Neural crest cell (in vitro differentiated cells): ENCODE measurements around the gene SETD2. TPM values are rescaled to one million over a fixed set of nuclear protein-coding genes. Genes with fewer than 3 reads are reported as not detected.

Experiments
- DNase-seq: peaks from one replicate; pipeline ENCODE4 v3.0.0; 2021; ENCODE audit warnings: low read depth, mixed read lengths, low spot score
- H3K27ac Mint-ChIP-seq: one replicate; pipeline ENCODE4 v1.8.0; 2021; ENCODE audit warnings: mild to moderate bottlenecking, mixed read lengths; ENCODE audit not compliant: unreplicated experiment
- H3K27me3 Mint-ChIP-seq: 2 replicates; pipeline ENCODE4 v1.8.0; 2021; ENCODE audit warnings: low read depth, mild to moderate bottlenecking, mixed read lengths
- H3K36me3 Mint-ChIP-seq: 2 replicates; pipeline ENCODE4 v1.8.0; 2021; ENCODE audit warnings: low read depth, mild to moderate bottlenecking, mixed read lengths
- H3K4me1 Mint-ChIP-seq: 2 replicates; pipeline ENCODE4 v1.8.0; 2021; ENCODE audit warnings: mixed read lengths
- H3K4me3 Mint-ChIP-seq: one replicate; pipeline ENCODE4 v1.8.0; 2021; ENCODE audit warnings: mild to moderate bottlenecking, mixed read lengths
- H3K9me3 Mint-ChIP-seq: 2 replicates; pipeline ENCODE4 v1.8.0; 2021; ENCODE audit warnings: mixed read lengths
- CTCF ChIP-seq: fragments of 200-600 bp; sonication (generic); conservative IDR thresholded peaks from 2 replicates; pipeline ENCODE4 v1.5.0; 2021; ENCODE audit warnings: antibody characterized with exemption, mild to moderate bottlenecking
- total RNA-seq: library from RNA; stranded (reverse); gene quantifications from 2 replicates; pipeline ENCODE4 v1.2.1, GENCODE V29; 2021

The SETD2 gene
- total RNA-seq, 1 donor from 2014 or later: 52.7 TPM

- no peak overlapping the region for H3K27ac Mint-ChIP-seq
- peaks cover 22% of the 10 kb centered on the region for H3K4me1 Mint-ChIP-seq
- no peaks in the 10 kb centered on the region for H3K27me3 Mint-ChIP-seq
- no peaks in the 10 kb centered on the region for H3K9me3 Mint-ChIP-seq
- no peak for DNase-seq
- H3K4me3 Mint-ChIP-seq: peak overlapping the region; percentile 39
- no peak for TF ChIP-seq CTCF
- H3K36me3 Mint-ChIP-seq: peaks cover 10% of the 10 kb centered on the region
These were observed 193.4 kb downstream of the SETD2 start for GRCh38 chr3:46970391-46971091.

GRCh38 chr3:46968783-46969428 is 195.0 kb downstream of the SETD2 start:
- peaks cover 14% of the 10 kb centered on the region for H3K36me3 Mint-ChIP-seq
- H3K4me3 Mint-ChIP-seq: peak overlapping the region; percentile 23
- H3K9me3 Mint-ChIP-seq: no peaks in the 10 kb centered on the region
- DNase-seq: no peak
- no peaks in the 10 kb centered on the region for H3K27me3 Mint-ChIP-seq
- H3K4me1 Mint-ChIP-seq: peaks cover 11% of the 10 kb centered on the region
- H3K27ac Mint-ChIP-seq: no peak overlapping the region
- no peak for TF ChIP-seq CTCF

- Mint-ChIP-seq H3K27ac (peak overlapping the region; percentile 83), H3K4me3 (no peak overlapping the region)
These were observed 197.1 kb downstream of the SETD2 start for GRCh38 chr3:46966811-46967210.

More at GRCh38 chr3:46966811-46967210, 197.1 kb downstream of the SETD2 start:
- H3K4me1 Mint-ChIP-seq: peaks cover 8% of the 10 kb centered on the region
- H3K36me3 Mint-ChIP-seq: peaks cover 24% of the 10 kb centered on the region
- no peak for DNase-seq
- TF ChIP-seq CTCF: no peak
- no peaks in the 10 kb centered on the region for H3K27me3 Mint-ChIP-seq
- peaks cover 5% of the 10 kb centered on the region for H3K9me3 Mint-ChIP-seq

Other genes starting within 250 kb of the SETD2 start
- 53.2 and 54.3 TPM in 2 replicates for gene CCDC12, start 187.4 kb downstream of the SETD2 start, total RNA-seq
- 24.6 and 25.2 TPM in 2 replicates for gene NBEAL2, start 184.4 kb downstream of the SETD2 start, total RNA-seq
- 6.9 and 7.1 TPM in 2 replicates for gene KIF9, start 118.7 kb upstream of the SETD2 start, total RNA-seq
- gene KLHL18, start 118.8 kb upstream of the SETD2 start, total RNA-seq: 36.1 and 39.1 TPM in 2 replicates
- gene PTPN23, start 216.9 kb upstream of the SETD2 start, total RNA-seq: 43.9 and 47.2 TPM in 2 replicates